Esophagus muscularis mucosa (tissue), 4 donors: ENCODE results near the gene ST3GAL2. TPM values are rescaled to one million over a fixed set of nuclear protein-coding genes. Genes with fewer than 3 reads are reported as not detected.

Experiments
- DNase-seq: peaks from one replicate; pipeline ENCODE4 v3.0.0-alpha.2; 2017; ENCODE audit errors: extremely low spot score
- H3K27ac ChIP-seq, 4 donors: fragments of 200-600 bp; sonication (generic); replicated peaks in 1 of 4; 1 replicate in 3 of 4; 2 replicates in 1 of 4; pipeline ENCODE4 v1.5.1; 2016 to 2019; ENCODE audit warnings: mild to moderate bottlenecking in 1 of 4
- H3K27me3 ChIP-seq, 4 donors: fragments of 200-600 bp; sonication (generic); one replicate each; pipeline versions ENCODE4 v1.5.1 to v1.6.0; 2016 to 2019
- H3K36me3 ChIP-seq, 4 donors: fragments of 200-600 bp; sonication (generic); one replicate each; pipeline ENCODE4 v1.5.1; 2016 to 2019
- H3K4me1 ChIP-seq, 4 donors: fragments of 200-600 bp; sonication (generic); one replicate each; pipeline ENCODE4 v1.5.1; 2016 to 2019
- H3K4me3 ChIP-seq, 4 donors: fragments of 200-600 bp; sonication (generic); 1 replicate in 2 of 4; 2 replicates in 2 of 4; pipeline ENCODE4 v1.5.1; 2016 to 2019; ENCODE audit warnings: mild to moderate bottlenecking in 4 of 4, moderate library complexity in 1 of 4
- H3K9me3 ChIP-seq, 4 donors: fragments of 200-600 bp; sonication (generic); 1 replicate in 3 of 4; 2 replicates in 1 of 4; pipeline ENCODE4 v1.5.1; 2016 to 2019
- CTCF ChIP-seq, 3 experiments: fragments of 200-600 bp in 2 of 3; fragments of 450-650 bp in 1 of 3; sonication (generic) in 2 of 3; IDR thresholded peaks; one replicate each; pipeline ENCODE4 v1.5.1; 2017 to 2019; ENCODE audit warnings: antibody characterized with exemption in 3 of 3, mild to moderate bottlenecking in 2 of 3, moderate library complexity in 1 of 3
- EP300 ChIP-seq: sonication (generic); formaldehyde crosslinking; IDR thresholded peaks from one replicate; pipeline ENCODE4 v1.6.1; 2017; ENCODE audit warnings: antibody characterized with exemption
- POLR2A ChIP-seq: fragments of 450-650 bp; IDR thresholded peaks from one replicate; pipeline ENCODE4 v1.6.1; 2017; ENCODE audit warnings: antibody characterized with exemption, moderate library complexity, mild to moderate bottlenecking, low read depth
- POLR2AphosphoS5 ChIP-seq, 2 donors: sonication (generic); formaldehyde crosslinking; IDR thresholded peaks; one replicate each; pipeline ENCODE4 v1.6.1; 2017; ENCODE audit warnings: antibody characterized with exemption in 2 of 2
- WGBS: methylation state at CpG from one replicate; pipeline ENCODE4 v1.1.5; 2018; 5-methylcytosine and 5-hydroxymethylcytosine counted together
- intact Hi-C: fragments of 100-400 bp; cut with DNase I; formaldehyde crosslinking; loops from one replicate; pipeline ENCODE4 v1.15.1; 2023
- total RNA-seq, 4 donors: library from RNA; depleted of rRNA; stranded (reverse); fragments of >200 nt; gene quantifications; one replicate each; pipeline versions ENCODE4 v1.1.0 to v1.2.1, GENCODE V29; 2016

ST3GAL2 gene
- total RNA-seq, 4 donors from 2014 or later = 18.6 to 34.9 (median 27.2) TPM

DNA sequence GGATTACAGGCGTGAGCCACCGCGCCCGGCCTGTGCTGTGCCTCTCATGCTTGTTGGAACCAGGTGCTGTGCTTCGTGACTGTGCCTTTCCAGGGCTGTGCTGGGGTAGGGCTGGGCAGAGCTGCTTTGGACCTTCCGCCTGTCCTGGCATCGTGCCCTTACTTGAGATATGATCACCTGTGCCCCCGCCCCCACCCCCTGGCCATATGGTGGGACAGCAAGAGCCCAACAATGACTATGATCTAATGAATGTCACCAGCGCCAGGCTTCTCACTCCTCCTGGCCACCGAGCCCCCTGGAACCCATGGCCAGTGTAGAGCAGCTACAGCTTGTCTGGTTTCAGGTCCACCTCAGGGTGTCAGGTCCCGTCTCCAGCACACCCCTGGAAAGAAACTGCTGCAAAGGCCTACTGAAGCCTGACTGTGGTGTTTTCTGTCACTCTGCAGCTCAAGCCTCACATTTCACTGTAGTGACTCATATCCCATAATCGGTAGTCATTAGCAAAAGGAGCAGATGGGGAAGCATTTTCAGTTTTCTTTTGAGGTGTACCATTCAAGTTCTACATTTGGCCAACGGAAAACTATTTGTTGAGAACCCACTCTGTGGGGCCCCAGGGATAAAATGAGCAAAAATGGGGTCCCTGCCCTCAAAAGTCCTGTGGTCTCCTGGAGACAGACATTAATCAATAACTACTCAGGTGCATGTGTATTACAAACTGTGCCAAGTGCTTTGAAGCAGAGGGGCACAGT lies 37.5 kb upstream of the ST3GAL2 start:
- Histone ChIP-seq H3K4me1 (peaks cover 20 to 31% (median 23%) of the 10 kb centered on the region in 4 donors), H3K27ac (peak overlapping the region; percentile 23 to 51 (median 30)), H3K27me3 (no peaks in the 10 kb centered on the region), H3K9me3 (no peaks in the 10 kb centered on the region), H3K36me3 (peaks cover 31 to 92% (median 74%) of the 10 kb centered on the region in 4 donors), H3K4me3 (no peak overlapping the region)
- 69% methylated on average over 8 of the region's 13 CpGs for WGBS
- TF ChIP-seq CTCF (IDR thresholded peaks at IDR 0.05) (no peak), POLR2A (no peak), POLR2AphosphoS5 (IDR thresholded peaks at IDR 0.05) (no peak), EP300 (no peak)
- intact Hi-C loops = no loop called here
- DNase-seq = no peak

DNA sequence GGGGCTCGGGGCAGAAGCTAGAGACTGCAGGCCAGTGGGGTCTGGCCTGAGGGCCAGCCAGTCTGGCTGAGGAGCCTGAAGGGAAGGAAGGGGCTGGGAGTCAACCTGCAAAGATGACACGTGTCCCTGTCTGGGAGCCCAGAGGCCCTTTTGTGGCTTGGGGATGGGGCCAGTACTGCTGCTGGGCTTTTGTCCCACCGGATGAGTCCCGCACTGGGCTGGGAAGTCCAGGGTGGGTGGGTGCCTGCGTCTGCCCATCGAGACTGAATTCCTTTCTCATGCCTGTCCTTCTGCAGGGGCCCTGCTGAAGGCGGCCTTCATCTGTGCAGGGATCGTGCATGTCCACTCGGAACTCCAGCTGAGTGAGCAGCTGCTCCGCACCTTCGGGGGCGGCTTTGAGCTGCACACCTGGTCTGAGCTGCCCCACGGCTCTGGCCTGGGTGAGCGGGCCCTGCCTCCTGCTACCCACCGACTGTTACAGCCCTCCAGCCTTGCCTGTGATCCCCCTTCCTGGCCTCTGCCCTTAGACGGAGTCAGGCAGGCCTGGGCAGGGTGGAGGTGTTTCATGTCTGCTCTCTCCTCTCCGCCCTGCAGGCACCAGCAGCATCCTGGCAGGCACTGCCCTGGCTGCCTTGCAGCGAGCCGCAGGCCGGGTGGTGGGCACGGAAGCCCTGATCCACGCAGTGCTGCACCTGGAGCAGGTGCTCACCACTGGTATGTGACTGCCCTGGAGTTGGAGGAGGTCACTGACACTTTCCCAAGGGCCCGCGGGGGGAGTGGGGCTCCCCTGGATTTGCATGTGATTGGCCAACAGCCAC lies 36.4 kb upstream of the ST3GAL2 start:
- H3K36me3 ChIP-seq = peaks cover 24 to 91% (median 67%) of the 10 kb centered on the region in 4 donors
- DNase-seq = no peak
- H3K4me3 ChIP-seq = no peak overlapping the region
- TF ChIP-seq POLR2AphosphoS5 (IDR thresholded peaks at IDR 0.05) (no peak), EP300 (no peak), POLR2A (no peak), CTCF (IDR thresholded peaks at IDR 0.05) (no peak)
- 79% methylated on average over 8 of the region's 24 CpGs for WGBS
- H3K27me3 ChIP-seq = no peaks in the 10 kb centered on the region
- intact Hi-C loops = no loop called here
- no peaks in the 10 kb centered on the region for H3K9me3 ChIP-seq
- H3K27ac ChIP-seq = no peak overlapping the region
- peaks cover 20 to 31% (median 23%) of the 10 kb centered on the region in 4 donors for H3K4me1 ChIP-seq

DNA sequence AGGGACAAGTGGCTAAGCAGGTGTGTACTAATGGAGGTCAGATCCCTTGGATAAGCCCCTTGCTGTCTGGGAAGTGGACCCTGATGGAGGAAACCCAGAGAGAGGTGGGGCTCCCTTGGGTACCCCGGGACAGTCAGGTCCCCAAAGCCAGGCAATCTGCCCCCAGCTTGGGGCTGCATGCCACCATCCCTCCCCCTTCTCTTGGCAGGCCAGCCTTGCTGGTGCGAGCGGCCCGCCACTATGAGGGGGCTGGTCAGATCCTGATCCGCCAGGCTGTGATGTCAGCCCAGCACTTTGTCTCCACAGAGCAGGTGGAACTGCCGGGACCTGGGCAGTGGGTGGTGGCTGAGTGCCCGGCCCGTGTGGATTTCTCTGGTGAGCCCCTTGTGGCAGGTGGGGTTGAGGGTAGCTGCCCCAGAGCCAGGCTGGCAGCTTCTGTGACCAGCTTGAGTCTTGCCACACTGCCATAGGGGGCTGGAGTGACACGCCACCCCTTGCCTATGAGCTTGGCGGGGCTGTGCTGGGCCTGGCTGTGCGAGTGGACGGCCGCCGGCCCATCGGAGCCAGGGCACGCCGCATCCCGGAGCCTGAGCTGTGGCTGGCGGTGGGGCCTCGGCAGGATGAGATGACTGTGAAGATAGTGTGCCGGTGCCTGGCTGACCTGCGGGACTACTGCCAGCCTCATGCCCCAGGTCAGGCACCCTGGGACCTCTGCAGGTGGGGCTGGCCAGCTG lies 35.6 kb upstream of the ST3GAL2 start:
- Histone ChIP-seq H3K9me3 (no peaks in the 10 kb centered on the region), H3K27me3 (no peaks in the 10 kb centered on the region), H3K4me3 (no peak overlapping the region), H3K4me1 (peaks cover 14 to 26% (median 21%) of the 10 kb centered on the region in 4 donors), H3K27ac (no peak overlapping the region), H3K36me3 (peaks cover 19 to 89% (median 62%) of the 10 kb centered on the region in 4 donors)
- 90% methylated on average over 13 of the region's 22 CpGs for WGBS
- intact Hi-C loops = no loop called here
- TF ChIP-seq POLR2A (no peak), CTCF (IDR thresholded peaks at IDR 0.05) (no peak), POLR2AphosphoS5 (IDR thresholded peaks at IDR 0.05) (no peak), EP300 (no peak)
- no peak for DNase-seq

GRCh38 chr16:70473446-70474319 lies 34.8 kb upstream of the ST3GAL2 start:
- Histone ChIP-seq H3K4me1 (peaks cover 9 to 18% (median 13%) of the 10 kb centered on the region in 4 donors), H3K9me3 (no peaks in the 10 kb centered on the region), H3K36me3 (peaks cover 19 to 87% (median 58%) of the 10 kb centered on the region in 4 donors), H3K27ac (no peak overlapping the region), H3K4me3 (no peak overlapping the region), H3K27me3 (no peaks in the 10 kb centered on the region)
- DNase-seq = no peak
- TF ChIP-seq POLR2AphosphoS5 (IDR thresholded peaks at IDR 0.05) (no peak), POLR2A (no peak), EP300 (no peak), CTCF (IDR thresholded peaks at IDR 0.05) (no peak)
- WGBS = 95% methylated on average over 17 of the region's 21 CpGs
- intact Hi-C loops = no loop called here
